AG10803 (cell line): ENCODE results near the gene CXCR6.
A peak's percentile ranks its signal among the peaks of the same experiment; 100 is the strongest.

Experiments
- DNase-seq: peaks from one replicate; pipeline ENCODE4 v3.0.0; 2010; ENCODE audit warnings: low read depth
- H3K4me3 ChIP-seq: 2 replicates; pipeline ENCODE4 v1.5.1; 2011; ENCODE audit warnings: mild to moderate bottlenecking, low read length, control low read depth
- CTCF ChIP-seq: conservative IDR thresholded peaks from 2 replicates; pipeline ENCODE4 v1.5.1; 2011; ENCODE audit warnings: mild to moderate bottlenecking, low read length, control low read depth, inconsistent platforms

The CXCR6 gene

DNA sequence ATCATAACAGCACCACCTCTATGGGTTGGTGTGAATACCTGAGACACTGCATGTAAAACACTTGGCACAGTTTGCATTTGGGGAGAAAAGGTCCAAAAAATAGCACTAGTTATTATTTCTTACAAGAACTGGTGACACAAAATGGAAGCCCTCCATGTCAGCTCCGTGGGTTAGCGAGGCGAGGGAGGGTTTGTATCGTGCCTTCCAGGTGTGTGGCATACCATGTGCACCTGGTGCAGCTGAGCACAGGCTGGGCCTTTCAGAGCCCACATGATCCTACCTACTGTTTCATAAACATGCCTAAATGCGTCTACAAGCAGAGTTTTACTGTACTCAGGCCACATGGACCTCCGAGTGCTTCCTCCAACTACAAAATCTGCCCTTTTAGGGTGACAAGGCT is 5.6 kb downstream of the CXCR6 start:
- DNase-seq, result no peak
- no peak overlapping the region for H3K4me3 ChIP-seq
- TF ChIP-seq CTCF, result no peak

DNA sequence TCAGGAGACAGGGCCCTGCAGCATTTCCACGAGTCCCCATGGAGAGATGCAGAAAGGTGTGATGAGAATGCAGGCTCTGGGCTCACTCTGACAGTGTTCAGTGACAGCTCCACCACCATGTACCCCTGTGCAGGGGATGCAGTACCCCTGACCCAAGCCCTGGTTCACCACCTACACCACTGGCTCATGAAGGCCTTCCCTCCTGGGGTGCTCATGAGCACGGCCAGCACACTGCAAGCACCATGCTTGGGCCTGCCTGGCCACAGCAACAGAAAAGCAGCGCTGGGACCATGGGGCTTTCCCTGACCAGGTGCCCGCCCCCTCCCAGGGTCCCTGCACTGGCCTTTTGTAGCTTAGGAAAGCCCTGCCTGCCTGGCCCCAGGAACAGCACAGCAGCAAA is 6.2 kb downstream of the CXCR6 start:
- no peak overlapping the region for H3K4me3 ChIP-seq
- TF ChIP-seq CTCF, result no peak
- DNase-seq, result no peak

DNA sequence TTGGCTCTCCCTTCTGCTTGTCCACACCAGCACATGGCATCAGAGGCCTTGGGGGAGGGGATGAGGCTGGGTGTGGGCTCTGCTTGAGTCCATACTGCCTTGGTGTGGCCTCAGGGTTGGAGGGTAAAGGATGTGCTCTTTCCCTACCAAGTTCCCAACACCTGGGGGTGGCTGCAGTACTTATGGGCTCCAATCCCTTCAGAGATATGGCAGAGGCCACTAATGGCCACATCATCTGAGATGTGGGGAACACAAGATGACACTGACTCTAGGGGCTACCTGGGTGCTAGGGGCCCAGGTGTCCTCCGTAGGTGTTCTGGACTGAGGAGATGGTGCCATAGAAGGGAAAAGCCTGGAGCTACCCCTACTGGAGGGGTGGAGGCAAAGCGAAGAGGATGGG is 6.9 kb downstream of the CXCR6 start:
- no peak overlapping the region for H3K4me3 ChIP-seq
- TF ChIP-seq CTCF, result no peak
- DNase-seq, result no peak

DNA sequence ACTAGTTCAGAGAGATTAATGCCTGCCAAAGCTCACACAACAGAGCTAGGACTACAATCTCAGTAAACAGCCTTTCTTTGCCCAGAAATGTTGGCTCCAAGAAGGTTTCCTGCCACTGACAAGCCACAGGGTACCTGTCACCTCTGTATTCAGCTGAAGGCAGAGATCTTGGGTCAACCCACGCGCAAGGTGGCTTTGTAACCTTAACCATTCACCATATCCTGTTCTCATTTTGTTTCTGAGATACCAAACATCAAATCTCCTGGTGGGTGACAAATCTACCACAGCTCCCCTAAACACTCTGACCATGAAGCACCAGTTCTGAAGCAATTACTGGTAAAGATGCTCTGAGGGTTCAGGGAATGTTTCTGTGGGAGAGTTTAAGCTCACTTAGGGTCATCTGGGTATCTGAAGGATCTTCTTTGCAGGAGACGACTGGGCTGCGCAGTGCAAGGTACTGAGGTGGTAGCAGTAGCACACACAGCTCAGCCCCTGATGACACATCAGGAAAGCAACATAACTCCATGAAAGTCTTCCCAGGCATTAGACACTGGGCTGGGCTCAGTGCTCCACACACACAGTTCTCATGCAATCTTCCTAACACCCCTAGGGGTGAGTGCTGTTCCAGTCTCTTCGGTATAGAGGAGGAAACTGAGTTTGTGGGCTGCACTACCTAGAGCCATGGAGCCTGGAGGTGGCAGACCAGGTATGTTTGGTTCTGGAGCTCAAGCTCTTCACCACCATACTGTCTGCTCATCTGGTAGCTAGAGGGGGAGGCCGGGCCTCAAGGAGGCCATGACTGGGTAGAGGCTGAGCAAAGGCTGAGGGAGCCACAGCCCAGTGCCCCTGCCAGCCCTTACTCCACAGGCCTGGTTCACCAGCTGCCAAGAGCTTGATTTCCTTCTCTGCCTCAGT is 7.7 kb downstream of the CXCR6 start:
- no peak for TF ChIP-seq CTCF
- DNase-seq, result no peak
- H3K4me3 ChIP-seq, result no peak overlapping the region

DNA sequence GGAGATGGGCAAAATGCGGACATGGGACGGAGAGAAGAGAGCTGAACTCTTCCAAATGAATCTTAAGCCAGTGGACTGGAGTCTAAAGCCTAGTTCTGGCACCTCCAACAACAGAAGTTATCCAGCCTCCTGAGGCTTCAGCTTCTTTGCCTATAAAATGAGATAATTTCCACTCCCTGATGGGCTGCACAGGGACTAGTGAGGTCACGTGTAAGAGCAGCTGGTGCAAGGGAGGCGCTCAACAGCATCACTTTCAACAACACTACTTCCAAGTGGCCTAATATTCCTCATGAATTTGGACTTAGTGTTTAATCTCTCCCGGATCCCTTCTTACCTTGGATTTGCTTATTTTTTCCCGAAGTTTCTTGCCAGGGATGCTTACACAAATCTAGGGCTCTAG is 8.7 kb downstream of the CXCR6 start:
- DNase-seq, result no peak
- H3K4me3 ChIP-seq, result no peak overlapping the region

DNA sequence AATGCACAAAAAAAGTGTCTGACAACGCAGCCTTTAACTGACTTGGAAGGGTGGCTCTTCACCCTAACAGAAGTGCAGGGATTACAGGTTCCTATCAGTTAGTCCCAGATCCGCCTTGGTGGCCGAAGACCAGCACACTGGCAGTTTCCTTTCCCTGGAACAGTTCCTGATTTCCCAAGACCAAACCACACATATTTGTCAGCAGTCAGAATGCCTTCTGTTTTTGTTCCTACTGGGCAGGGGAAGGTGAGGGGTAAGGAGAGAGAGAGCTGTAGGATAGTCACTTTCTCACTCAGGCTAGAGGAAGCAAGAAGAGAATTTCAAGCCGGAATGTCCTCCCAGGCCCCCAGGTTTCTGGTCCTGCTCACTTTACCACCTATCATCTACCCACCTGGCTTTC is 9.2 kb downstream of the CXCR6 start:
- no peak for TF ChIP-seq CTCF
- DNase-seq, result peak; percentile 63
- no peak overlapping the region for H3K4me3 ChIP-seq

More for the DNA sequence above, 8.7 kb downstream of the CXCR6 start:
- TF ChIP-seq CTCF, result no peak

DNA sequence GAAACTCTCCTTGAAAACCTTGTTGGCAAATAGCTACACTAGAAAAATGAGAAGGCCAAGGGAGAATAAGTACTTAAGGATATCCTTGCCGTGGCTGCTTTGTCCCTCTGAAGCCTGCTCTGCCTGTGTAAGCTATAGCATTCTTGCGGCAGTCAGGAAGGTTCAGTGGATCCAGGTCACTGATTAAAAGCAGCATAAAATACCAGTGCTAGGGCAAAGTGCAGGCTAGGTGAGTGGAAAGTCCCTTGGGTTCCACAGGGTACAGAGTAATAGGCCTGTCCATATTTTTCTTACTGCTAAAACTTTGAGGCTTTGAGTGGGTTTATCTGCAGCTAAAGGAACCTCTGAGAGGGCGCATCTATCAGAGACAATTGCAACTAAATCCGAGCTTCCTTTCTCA is 10.3 kb downstream of the CXCR6 start:
- H3K4me3 ChIP-seq, result no peak overlapping the region
- TF ChIP-seq CTCF, result no peak
- DNase-seq, result no peak
